Stomach (tissue), 4 donors: Measurements from ENCODE around the gene GREB1.

Experiments used
- EP300 ChIP-seq: sonication (generic); formaldehyde crosslinking; IDR thresholded peaks from one replicate; pipeline ENCODE4 v1.6.1; 2017; ENCODE audit warnings: antibody characterized with exemption
- POLR2A ChIP-seq, 4 donors: fragments of 450-650 bp; IDR thresholded peaks; one replicate each; pipeline ENCODE4 v1.6.1; 2016; ENCODE audit warnings: antibody characterized with exemption in 4 of 4, control low read depth in 2 of 4, mild to moderate bottlenecking in 1 of 4, moderate library complexity in 1 of 4
- POLR2AphosphoS5 ChIP-seq, 3 donors: sonication (generic); formaldehyde crosslinking; IDR thresholded peaks; one replicate each; pipeline ENCODE4 v1.6.1; 2016; ENCODE audit warnings: antibody characterized with exemption in 3 of 3
- TF ChIP-seq, protein P1 (sequence below), 7 experiments: fragments of 450-650 bp in 4 of 7; fragments of 200-600 bp in 3 of 7; sonication (generic) in 3 of 7; IDR thresholded peaks; one replicate each; pipeline ENCODE4 v1.5.1; 2016 to 2019; ENCODE audit warnings: antibody characterized with exemption in 7 of 7, control low read depth in 2 of 7, mild to moderate bottlenecking in 1 of 7

- TF ChIP-seq POLR2AphosphoS5 (IDR thresholded peaks at IDR 0.05): no peak
- TF ChIP-seq, protein P1, sequence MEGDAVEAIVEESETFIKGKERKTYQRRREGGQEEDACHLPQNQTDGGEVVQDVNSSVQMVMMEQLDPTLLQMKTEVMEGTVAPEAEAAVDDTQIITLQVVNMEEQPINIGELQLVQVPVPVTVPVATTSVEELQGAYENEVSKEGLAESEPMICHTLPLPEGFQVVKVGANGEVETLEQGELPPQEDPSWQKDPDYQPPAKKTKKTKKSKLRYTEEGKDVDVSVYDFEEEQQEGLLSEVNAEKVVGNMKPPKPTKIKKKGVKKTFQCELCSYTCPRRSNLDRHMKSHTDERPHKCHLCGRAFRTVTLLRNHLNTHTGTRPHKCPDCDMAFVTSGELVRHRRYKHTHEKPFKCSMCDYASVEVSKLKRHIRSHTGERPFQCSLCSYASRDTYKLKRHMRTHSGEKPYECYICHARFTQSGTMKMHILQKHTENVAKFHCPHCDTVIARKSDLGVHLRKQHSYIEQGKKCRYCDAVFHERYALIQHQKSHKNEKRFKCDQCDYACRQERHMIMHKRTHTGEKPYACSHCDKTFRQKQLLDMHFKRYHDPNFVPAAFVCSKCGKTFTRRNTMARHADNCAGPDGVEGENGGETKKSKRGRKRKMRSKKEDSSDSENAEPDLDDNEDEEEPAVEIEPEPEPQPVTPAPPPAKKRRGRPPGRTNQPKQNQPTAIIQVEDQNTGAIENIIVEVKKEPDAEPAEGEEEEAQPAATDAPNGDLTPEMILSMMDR (IDR thresholded peaks at IDR 0.05): no peak
- TF ChIP-seq POLR2A (IDR thresholded peaks at IDR 0.05): no peak
- no peak for TF ChIP-seq EP300
Observed at GRCh38 chr2:11516984-11517648, 16.7 kb upstream of the GREB1 start.
